BE2C (cell line): ENCODE data around the gene LPIN2.
"Not testable (repeated sequence)": the region's sequence is repeated elsewhere in the genome, so short reads cannot be mapped to it uniquely, and the experiment has no call there.

ENCODE experiments used
- DNase-seq: peaks from one replicate; pipeline ENCODE4 v3.0.0-alpha.2; 2020
- H3K27me3 ChIP-seq: fragments of 250-450 bp; sonication (Bioruptor Pico); 2 replicates; pipeline ENCODE4 v1.5.1; 2020; ENCODE audit warnings: mild to moderate bottlenecking
- H3K36me3 ChIP-seq: fragments of 250-450 bp; sonication (Bioruptor Pico); 2 replicates; pipeline ENCODE4 v1.5.1; 2020; ENCODE audit warnings: mild to moderate bottlenecking
- H3K4me1 ChIP-seq: fragments of 250-450 bp; sonication (Bioruptor Pico); 2 replicates; pipeline ENCODE4 v1.5.1; 2020
- H3K4me3 ChIP-seq: 2 replicates; pipeline ENCODE4 v1.5.1; 2011; ENCODE audit warnings: low read depth, low read length
- H3K9me3 ChIP-seq: fragments of 250-450 bp; sonication (Bioruptor Pico); 2 replicates; pipeline ENCODE4 v1.5.1; 2020
- CTCF ChIP-seq: IDR thresholded peaks from 2 replicates; pipeline ENCODE4 v1.5.1; 2012; ENCODE audit warnings: mild to moderate bottlenecking, low read depth, low read length

Gene LPIN2

GRCh38 chr18:3027370-3027891, 14.5 kb upstream of the LPIN2 start:
- Histone ChIP-seq H3K4me3 (no peak overlapping the region), H3K36me3 (no peaks in the 10 kb centered on the region), H3K27me3 (no peaks in the 10 kb centered on the region), H3K4me1 (no peaks in the 10 kb centered on the region), H3K9me3 (no peaks in the 10 kb centered on the region)
- DNase-seq, result no peak
- no peak for TF ChIP-seq CTCF

DNA sequence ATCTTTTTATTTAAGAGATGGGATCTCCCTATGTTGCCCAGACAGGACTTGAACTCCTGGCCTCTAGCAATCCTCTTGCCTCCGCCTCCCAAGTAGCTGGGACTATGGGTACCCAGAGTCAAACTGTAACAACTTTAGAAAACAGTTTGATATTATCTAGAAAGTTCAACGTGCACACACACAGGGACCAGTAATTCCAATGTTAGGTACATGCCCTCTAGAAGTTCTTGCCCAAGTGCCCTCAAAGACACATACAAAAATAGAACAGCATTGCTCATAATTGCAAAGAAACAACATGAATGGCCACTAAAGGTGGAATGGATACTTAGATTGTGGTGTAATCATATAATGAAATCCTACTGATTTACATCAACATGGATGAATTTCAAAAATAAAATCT, 12.6 kb upstream of the LPIN2 start:
- DNase-seq, result no peak
- no peak for TF ChIP-seq CTCF
- Histone ChIP-seq H3K4me1 (no peaks in the 10 kb centered on the region), H3K27me3 (no peaks in the 10 kb centered on the region), H3K36me3 (no peaks in the 10 kb centered on the region), H3K9me3 (no peaks in the 10 kb centered on the region), H3K4me3 (no peak overlapping the region)

- H3K4me3 ChIP-seq, result not testable (repeated sequence)
Measured at GRCh38 chr18:3023603-3024002, 10.7 kb upstream of the LPIN2 start.

GRCh38 chr18:3016585-3017297, 3.8 kb upstream of the LPIN2 start:
- Histone ChIP-seq H3K36me3 (no peaks in the 10 kb centered on the region), H3K4me1 (no peaks in the 10 kb centered on the region), H3K4me3 (no peak overlapping the region), H3K9me3 (no peaks in the 10 kb centered on the region), H3K27me3 (no peaks in the 10 kb centered on the region)
- TF ChIP-seq CTCF, result no peak
- DNase-seq, result no peak

More at GRCh38 chr18:3023603-3024002, 10.7 kb upstream of the LPIN2 start:
- not testable (repeated sequence) for H3K36me3 ChIP-seq, H3K4me1 ChIP-seq, DNase-seq, H3K27me3 ChIP-seq, H3K9me3 ChIP-seq

DNA sequence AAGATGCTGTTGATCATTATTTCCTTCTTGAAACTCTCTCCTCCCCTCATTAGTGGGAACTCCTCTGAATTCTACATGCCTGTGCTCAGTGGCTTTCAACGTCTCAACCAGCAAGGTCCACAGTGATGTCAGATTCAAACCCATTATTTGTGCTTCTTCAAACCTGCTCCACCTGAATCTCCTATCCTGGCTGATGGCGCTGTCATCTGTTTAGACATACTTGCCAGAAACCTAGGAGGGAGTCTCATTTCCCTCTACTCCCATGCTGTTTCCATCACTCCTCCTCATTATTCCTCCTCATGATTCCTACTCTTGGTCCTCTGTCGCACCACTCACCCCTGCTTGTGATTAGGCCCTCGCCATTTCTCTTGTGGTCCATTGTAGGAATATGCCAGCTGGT, 2.9 kb upstream of the LPIN2 start:
- Histone ChIP-seq H3K4me1 (no peaks in the 10 kb centered on the region), H3K9me3 (no peaks in the 10 kb centered on the region), H3K36me3 (no peaks in the 10 kb centered on the region), H3K4me3 (no peak overlapping the region), H3K27me3 (no peaks in the 10 kb centered on the region)
- DNase-seq, result no peak
- TF ChIP-seq CTCF, result no peak

GRCh38 chr18:3015204-3015592, 2.3 kb upstream of the LPIN2 start:
- Histone ChIP-seq H3K36me3 (no peaks in the 10 kb centered on the region), H3K4me3 (no peak overlapping the region), H3K4me1 (no peaks in the 10 kb centered on the region), H3K27me3 (no peaks in the 10 kb centered on the region), H3K9me3 (no peaks in the 10 kb centered on the region)
- no peak for TF ChIP-seq CTCF
- no peak for DNase-seq
